HCT116 (cell line): ENCODE data around the gene MGAT4A. TPM values are rescaled to one million over a fixed set of nuclear protein-coding genes. Genes with fewer than 3 reads are reported as not detected.

ENCODE experiments used
- ATAC-seq: fragments of 200-7000 bp; cut with Tn5 transposase; 2 replicates; pipeline ENCODE4 v1.9.1; 2020; ENCODE audit warnings: mild to moderate bottlenecking, moderate library complexity
- BruUV-seq: library from RNA; stranded (reverse); fragments of 400-500 nt; replicated peaks from 2 replicates; lab custom pipeline; 2021; lab: Mats Ljungman, UMichigan
- CTCF ChIA-PET: fragments of 300-600 bp; sonication (Branson Sonifier 250); formaldehyde crosslinking; loops from one replicate; lab custom pipeline; 2021; ENCODE audit warnings: antibody characterized with exemption; lab: Charles Lee
- POLR2A ChIA-PET: fragments of 300-600, 350-600 bp; sonication (Branson Sonifier 250); formaldehyde crosslinking; loops from one replicate; lab custom pipeline; 2021; ENCODE audit warnings: antibody characterized with exemption; lab: Charles Lee
- RAD21 ChIA-PET, 2 experiments: fragments of 300-600 bp; sonication (Branson Sonifier 250); formaldehyde crosslinking; loops; one replicate each; lab custom pipeline; 2023; ENCODE audit warnings: low total read pairs in 2 of 2; ENCODE audit not compliant: uncharacterized antibody in 2 of 2, unreplicated experiment in 2 of 2, low non-redundant PET in 1 of 2; lab: Charles Lee
- DNase-seq: peaks from one replicate; pipeline ENCODE4 v3.0.0-alpha.2; 2010; ENCODE audit warnings: low read depth, low spot score
- H2AFZ ChIP-seq: fragments of 200-600 bp; shearing (Covaris generic), sonication (generic); 2 replicates; pipeline ENCODE4 v1.6.1; 2017; ENCODE audit warnings: low read depth, mixed run types, mixed read lengths, antibody characterized with exemption, low read length; ENCODE audit not compliant: poor library complexity, severe bottlenecking
- H3K27ac ChIP-seq: 2 replicates; pipeline ENCODE4 v1.5.1; 2012; ENCODE audit warnings: low read depth, low read length
- H3K27me3 ChIP-seq: fragments of 200-600 bp; sonication (generic); 2 replicates; pipeline ENCODE4 v1.6.1; 2016; ENCODE audit warnings: mixed run types, low read length, mixed read lengths; ENCODE audit not compliant: insufficient read depth
- H3K36me3 ChIP-seq, 2 experiments: fragments of 200-500 bp in 1 of 2; fragments of 200-600 bp in 1 of 2; sonication (Bioruptor generic) in 1 of 2; sonication (generic) in 1 of 2; 2 replicates each; pipeline versions ENCODE4 v1.5.1 to v1.6.1; 2014 to 2016; ENCODE audit warnings: low read length in 2 of 2, inconsistent platforms in 1 of 2, mixed read lengths in 1 of 2, mixed run types in 1 of 2; ENCODE audit not compliant: insufficient read depth in 2 of 2, control insufficient read depth in 1 of 2
- H3K4me1 ChIP-seq, 2 experiments: fragments of 200-600 bp in 1 of 2; sonication (generic) in 1 of 2; 2 replicates each; pipeline versions ENCODE4 v1.5.1 to v1.6.1; 2012 to 2017; ENCODE audit warnings: low read length in 2 of 2, inconsistent platforms in 1 of 2, mild to moderate bottlenecking in 1 of 2, mixed read lengths in 1 of 2, mixed run types in 1 of 2, moderate library complexity in 1 of 2; ENCODE audit not compliant: insufficient read depth in 2 of 2, control insufficient read depth in 1 of 2
- H3K4me2 ChIP-seq: fragments of 200-600 bp; sonication (generic); 2 replicates; pipeline ENCODE4 v1.6.1; 2017; ENCODE audit warnings: mixed run types, low read length, mixed read lengths
- H3K4me3 ChIP-seq, 2 experiments: fragments of 200-600 bp in 1 of 2; sonication (generic) in 1 of 2; replicated peaks in 1 of 2; 2 replicates each; pipeline ENCODE4 v1.5.1; 2011 to 2016; ENCODE audit warnings: low read length in 2 of 2, control low read depth in 1 of 2, low read depth in 1 of 2, mild to moderate bottlenecking in 1 of 2, mixed read lengths in 1 of 2, mixed run types in 1 of 2
- H3K79me2 ChIP-seq: fragments of 200-600 bp; sonication (generic); 2 replicates; pipeline ENCODE4 v1.6.1; 2017; ENCODE audit warnings: mild to moderate bottlenecking, mixed run types, low read length, moderate library complexity, mixed read lengths; ENCODE audit not compliant: insufficient read depth
- H3K9ac ChIP-seq: fragments of 200-600 bp; sonication (generic); 2 replicates; pipeline ENCODE4 v1.6.1; 2016; ENCODE audit warnings: low read length, mixed read lengths
- H3K9me2 ChIP-seq: fragments of 200-600 bp; sonication (generic), shearing (Covaris generic); 2 replicates; pipeline ENCODE4 v1.6.1; 2017; ENCODE audit warnings: mixed run types, mild to moderate bottlenecking, moderate library complexity; ENCODE audit not compliant: insufficient read depth
- H3K9me3 ChIP-seq, 2 experiments: fragments of 200-500 bp in 1 of 2; fragments of 200-600 bp in 1 of 2; sonication (Bioruptor generic) in 1 of 2; sonication (generic) in 1 of 2; 2 replicates each; pipeline ENCODE4 v1.6.1; 2014 to 2017; ENCODE audit warnings: low read length in 2 of 2, mixed read lengths in 2 of 2, inconsistent platforms in 1 of 2, low read depth in 1 of 2, mild to moderate bottlenecking in 1 of 2, mixed run types in 1 of 2, moderate library complexity in 1 of 2; ENCODE audit not compliant: control insufficient read depth in 1 of 2, insufficient read depth in 1 of 2
- H4K20me1 ChIP-seq: fragments of 200-600 bp; sonication (generic), shearing (Covaris generic); 2 replicates; pipeline ENCODE4 v1.6.1; 2017; ENCODE audit warnings: mixed run types, mild to moderate bottlenecking, moderate library complexity; ENCODE audit not compliant: insufficient read depth
- CBX3 ChIP-seq: IDR thresholded peaks from 2 replicates; pipeline ENCODE4 v1.6.1; 2012; ENCODE audit warnings: low read depth
- EGR1 ChIP-seq: IDR thresholded peaks from 2 replicates; pipeline ENCODE4 v1.6.1; 2012; ENCODE audit warnings: low read depth
- ELF1 ChIP-seq: IDR thresholded peaks from 2 replicates; pipeline ENCODE4 v1.6.1; 2012; ENCODE audit warnings: low read depth, borderline replicate concordance
- EZH2 ChIP-seq: fragments of 200-600 bp; sonication (generic); IDR thresholded peaks from 2 replicates; pipeline ENCODE4 v1.6.1; 2017; ENCODE audit warnings: antibody characterized with exemption, mixed run types
- FOSL1 ChIP-seq: IDR thresholded peaks from 2 replicates; pipeline ENCODE4 v1.6.1; 2012; ENCODE audit warnings: low read depth
- POLR2A ChIP-seq: IDR thresholded peaks from 2 replicates; pipeline ENCODE4 v1.7.0; 2011; ENCODE audit warnings: borderline replicate concordance; ENCODE audit not compliant: insufficient read depth, insufficient read length; ENCODE audit errors: extremely low read depth
- POLR2AphosphoS5 ChIP-seq: IDR thresholded peaks from 2 replicates; pipeline ENCODE4 v1.6.1; 2011; ENCODE audit warnings: mild to moderate bottlenecking, low read depth, low read length, moderate library complexity
- SP1 ChIP-seq: IDR thresholded peaks from 2 replicates; pipeline ENCODE4 v1.6.1; 2012; ENCODE audit warnings: low read depth
- SRF ChIP-seq: IDR thresholded peaks from 2 replicates; pipeline ENCODE4 v1.6.1; 2012; ENCODE audit warnings: low read depth
- ZFX ChIP-seq: fragments of 450-650 bp; IDR thresholded peaks from 2 replicates; pipeline ENCODE4 v1.6.1; 2017
- intact Hi-C: fragments of 100-400 bp; cut with micrococcal nuclease; formaldehyde crosslinking; loops from 2 replicates; pipeline ENCODE4 v1.10.0; 2022
- total RNA-seq: library from RNA; stranded (reverse); gene quantifications from one replicate; pipeline ENCODE4 v1.2.1, GENCODE V29; 2021; ENCODE audit not compliant: unreplicated experiment
- TF ChIP-seq, protein P1 (sequence below): IDR thresholded peaks from 2 replicates; pipeline ENCODE4 v1.6.1; 2012; ENCODE audit warnings: low read depth

MGAT4A gene
- total RNA-seq, 1 experiment from 2014 or later: 10.2 TPM

DNA sequence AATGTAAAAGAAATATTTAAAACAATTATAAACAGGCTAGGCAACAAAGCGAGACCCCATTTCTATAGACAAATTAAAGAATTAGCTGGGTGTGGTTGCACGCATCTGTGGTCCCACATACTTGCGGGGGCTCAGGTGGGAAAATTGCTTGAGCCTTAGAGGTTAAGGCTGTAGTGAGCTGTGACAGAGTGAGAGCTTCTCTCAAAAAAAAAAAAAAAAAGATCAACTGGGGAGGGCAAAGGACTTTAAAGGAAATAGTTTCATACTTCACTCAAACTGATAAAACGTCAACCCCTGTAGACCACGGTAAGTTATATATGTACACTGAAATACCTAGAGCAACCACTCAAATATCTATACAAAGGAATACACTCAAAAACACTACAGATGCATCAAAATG is 37.5 kb downstream of the MGAT4A start:
- no peak overlapping the region for H3K27ac ChIP-seq
- POLR2A ChIA-PET: no interaction called here
- H3K9me2 ChIP-seq: no peaks in the 10 kb centered on the region
- no peak for DNase-seq
- no peaks in the 10 kb centered on the region for H3K4me1 ChIP-seq
- no peak overlapping the region for H2AFZ ChIP-seq
- no peaks in the 10 kb centered on the region for H4K20me1 ChIP-seq
- RAD21 ChIA-PET: interaction anchor here in 1 of 2 experiments (0.6 kb wide), 1 partner anchor 183 kb away, joined by 3 read pairs; no protein-coding TSS in a partner anchor
- H3K79me2 ChIP-seq: no peaks in the 10 kb centered on the region
- no peaks in the 10 kb centered on the region for H3K9me3 ChIP-seq
- CTCF ChIA-PET: no interaction called here
- intact Hi-C loops: no loop called here
- no peak for TF ChIP-seq POLR2A
- H3K4me2 ChIP-seq: no peak overlapping the region
- H3K36me3 ChIP-seq: no peaks in the 10 kb centered on the region
- no TSS peak for BruUV-seq
- H3K4me3 ChIP-seq: no peak overlapping the region
- no peak for ATAC-seq
- H3K9ac ChIP-seq: no peak overlapping the region
- no peaks in the 10 kb centered on the region for H3K27me3 ChIP-seq

DNA sequence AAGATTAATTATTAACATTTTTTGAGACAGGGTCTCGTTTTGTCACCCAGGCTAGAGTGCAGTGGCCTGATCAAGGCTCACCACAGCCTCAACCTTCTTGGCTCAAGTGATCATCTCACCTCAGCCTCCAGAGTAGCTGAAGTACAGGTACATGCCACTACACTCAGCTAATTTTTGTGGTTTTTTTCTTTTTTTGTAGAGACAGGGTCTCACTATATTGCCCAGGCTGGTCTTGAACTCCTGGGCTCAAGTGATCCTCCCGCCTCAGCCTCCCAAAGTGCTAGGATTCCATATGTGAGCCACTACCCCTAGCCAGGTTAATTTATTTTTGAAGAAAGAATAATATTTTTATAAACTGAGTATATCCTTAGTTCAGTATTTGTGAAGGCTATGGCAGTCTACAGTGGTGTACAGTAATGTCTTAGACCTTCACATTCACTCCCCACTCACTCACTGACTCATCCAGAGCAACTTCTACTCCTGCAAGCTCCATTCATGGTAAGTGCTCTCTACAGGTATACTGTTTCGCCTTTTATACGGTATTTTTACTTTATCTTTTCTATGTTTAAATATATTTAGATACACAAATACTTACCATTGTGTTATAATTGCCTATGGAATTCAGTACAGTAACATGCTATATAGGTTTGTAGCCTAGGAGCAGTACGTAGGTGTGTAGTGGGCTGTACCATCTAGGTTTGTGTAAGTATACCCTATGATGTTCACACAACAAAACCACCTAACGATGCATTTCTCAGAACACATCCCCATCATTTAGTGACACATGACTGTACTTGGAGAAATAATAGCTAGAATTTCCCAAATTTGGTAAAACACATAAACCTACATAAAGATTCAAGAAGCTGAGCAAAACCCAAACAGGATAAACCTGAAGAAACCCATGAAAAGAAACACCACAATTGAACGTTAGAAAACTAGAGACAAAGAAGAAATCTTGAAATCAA is 38.6 kb downstream of the MGAT4A start:
- no peaks in the 10 kb centered on the region for H4K20me1 ChIP-seq
- no peaks in the 10 kb centered on the region for H3K27me3 ChIP-seq
- no peaks in the 10 kb centered on the region for H3K4me1 ChIP-seq
- H3K79me2 ChIP-seq: no peaks in the 10 kb centered on the region
- H2AFZ ChIP-seq: no peak overlapping the region
- no peaks in the 10 kb centered on the region for H3K36me3 ChIP-seq
- no peaks in the 10 kb centered on the region for H3K9me3 ChIP-seq
- ChIA-PET RAD21 (no interaction called here), POLR2A (no interaction called here), CTCF (interaction anchor here (1.2 kb wide), 1 partner anchor 15 kb away, joined by 3 read pairs; no protein-coding TSS in a partner anchor)
- ATAC-seq (no peak), DNase-seq (no peak)
- H3K4me2 ChIP-seq: no peak overlapping the region
- H3K4me3 ChIP-seq: no peak overlapping the region
- TF ChIP-seq SP1 (no peak), POLR2AphosphoS5 (no peak), ZFX (no peak), CBX3 (no peak), EGR1 (no peak), SRF (no peak), ELF1 (no peak), FOSL1 (no peak), EZH2 (no peak)
- TF ChIP-seq, protein P1, sequence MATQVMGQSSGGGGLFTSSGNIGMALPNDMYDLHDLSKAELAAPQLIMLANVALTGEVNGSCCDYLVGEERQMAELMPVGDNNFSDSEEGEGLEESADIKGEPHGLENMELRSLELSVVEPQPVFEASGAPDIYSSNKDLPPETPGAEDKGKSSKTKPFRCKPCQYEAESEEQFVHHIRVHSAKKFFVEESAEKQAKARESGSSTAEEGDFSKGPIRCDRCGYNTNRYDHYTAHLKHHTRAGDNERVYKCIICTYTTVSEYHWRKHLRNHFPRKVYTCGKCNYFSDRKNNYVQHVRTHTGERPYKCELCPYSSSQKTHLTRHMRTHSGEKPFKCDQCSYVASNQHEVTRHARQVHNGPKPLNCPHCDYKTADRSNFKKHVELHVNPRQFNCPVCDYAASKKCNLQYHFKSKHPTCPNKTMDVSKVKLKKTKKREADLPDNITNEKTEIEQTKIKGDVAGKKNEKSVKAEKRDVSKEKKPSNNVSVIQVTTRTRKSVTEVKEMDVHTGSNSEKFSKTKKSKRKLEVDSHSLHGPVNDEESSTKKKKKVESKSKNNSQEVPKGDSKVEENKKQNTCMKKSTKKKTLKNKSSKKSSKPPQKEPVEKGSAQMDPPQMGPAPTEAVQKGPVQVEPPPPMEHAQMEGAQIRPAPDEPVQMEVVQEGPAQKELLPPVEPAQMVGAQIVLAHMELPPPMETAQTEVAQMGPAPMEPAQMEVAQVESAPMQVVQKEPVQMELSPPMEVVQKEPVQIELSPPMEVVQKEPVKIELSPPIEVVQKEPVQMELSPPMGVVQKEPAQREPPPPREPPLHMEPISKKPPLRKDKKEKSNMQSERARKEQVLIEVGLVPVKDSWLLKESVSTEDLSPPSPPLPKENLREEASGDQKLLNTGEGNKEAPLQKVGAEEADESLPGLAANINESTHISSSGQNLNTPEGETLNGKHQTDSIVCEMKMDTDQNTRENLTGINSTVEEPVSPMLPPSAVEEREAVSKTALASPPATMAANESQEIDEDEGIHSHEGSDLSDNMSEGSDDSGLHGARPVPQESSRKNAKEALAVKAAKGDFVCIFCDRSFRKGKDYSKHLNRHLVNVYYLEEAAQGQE: no peak
- H3K9ac ChIP-seq: no peak overlapping the region
- H3K9me2 ChIP-seq: no peaks in the 10 kb centered on the region
- intact Hi-C loops: no loop called here
- no TSS peak for BruUV-seq
- H3K27ac ChIP-seq: no peak overlapping the region
